Activated T-cell treated with anti-CD3 and anti-CD28 coated beads, Interleukin-2, amount 50 U/mL, for 72 hours (primary cell): ENCODE results near the gene TWIST1. TPM values are rescaled to one million over a fixed set of nuclear protein-coding genes. Genes with fewer than 3 reads are reported as not detected.
A peak's percentile ranks its signal among the peaks of the same experiment; 100 is the strongest.

Experiments
- ATAC-seq, 2 donors: fragments of 150-1000 bp; cut with Tn5 transposase; replicated peaks in 1 of 2; 2 replicates each; pipeline ENCODE4 v1.10.0; 2021; ENCODE audit warnings: moderate library complexity in 2 of 2, mild to moderate bottlenecking in 1 of 2
- DNase-seq, 2 donors: peaks; one replicate each; pipeline ENCODE4 v3.0.0; 2021 to 2022; ENCODE audit warnings: mixed read lengths in 1 of 2
- H3K27ac Mint-ChIP-seq: one replicate; pipeline ENCODE4 v1.8.0; 2022; ENCODE audit warnings: mild to moderate bottlenecking, moderate library complexity, mixed read lengths
- H3K27me3 Mint-ChIP-seq: one replicate; pipeline ENCODE4 v1.8.0; 2022; ENCODE audit warnings: low read depth, mixed read lengths
- H3K36me3 Mint-ChIP-seq, 2 donors: one replicate each; pipeline ENCODE4 v1.8.0; 2022; ENCODE audit warnings: mixed read lengths in 2 of 2, mild to moderate bottlenecking in 1 of 2; ENCODE audit not compliant: insufficient read depth in 2 of 2
- H3K4me1 Mint-ChIP-seq: one replicate; pipeline ENCODE4 v1.8.0; 2022; ENCODE audit warnings: low read depth, mixed read lengths
- H3K4me3 Mint-ChIP-seq, 2 donors: one replicate each; pipeline ENCODE4 v1.8.0; 2022; ENCODE audit warnings: mild to moderate bottlenecking in 2 of 2, mixed read lengths in 2 of 2, moderate library complexity in 2 of 2
- H3K9me3 Mint-ChIP-seq, 2 donors: one replicate each; pipeline ENCODE4 v1.8.0; 2022; ENCODE audit warnings: mixed read lengths in 2 of 2
- total RNA-seq, 2 donors: library from RNA; stranded (reverse); gene quantifications; one replicate each; pipeline ENCODE4 v1.2.3, GENCODE V29; 2022

TWIST1 gene
- 1 to 10 TPM in 1 of 2 donors, under 1 TPM in 1; 0.48 to 6.5 TPM for total RNA-seq

DNA sequence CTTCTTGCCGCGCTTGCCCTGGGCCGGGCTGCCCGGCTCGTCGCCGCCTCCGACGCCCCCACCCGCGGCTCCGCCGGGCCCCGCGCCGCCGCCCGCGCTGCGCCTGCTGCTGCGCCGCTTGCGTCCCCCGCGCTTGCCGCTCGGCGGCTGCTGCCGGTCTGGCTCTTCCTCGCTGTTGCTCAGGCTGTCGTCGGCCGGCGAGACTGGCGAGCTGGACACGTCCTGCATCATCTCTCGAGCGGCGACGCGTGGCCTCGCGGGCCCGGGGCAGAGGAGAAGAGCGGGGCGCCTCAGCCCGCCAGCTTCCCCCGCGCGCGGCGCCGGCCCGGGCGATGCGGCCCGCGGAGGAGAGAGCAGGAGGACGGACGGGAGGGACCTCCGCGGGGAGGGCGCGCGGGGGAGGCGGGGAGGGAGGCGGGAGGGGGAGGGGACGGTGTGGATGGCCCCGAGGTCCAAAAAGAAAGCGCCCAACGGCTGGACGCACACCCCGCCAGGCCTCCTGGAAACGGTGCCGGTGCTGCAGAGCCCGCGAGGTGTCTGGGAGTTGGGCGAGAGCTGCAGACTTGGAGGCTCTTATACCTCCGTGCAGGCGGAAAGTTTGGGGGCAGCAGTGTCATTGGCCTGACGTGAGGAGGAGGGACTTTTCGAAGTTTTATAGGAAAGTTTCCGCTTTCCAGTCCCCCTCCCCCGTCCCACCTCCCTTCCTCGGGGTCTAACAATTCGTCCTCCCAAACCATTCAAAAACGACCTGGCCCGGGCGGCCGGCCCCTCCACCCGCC lies at the start of gene TWIST1:
TWIST1 (minus strand) TSS at position 546 of the 779 bp plus-strand sequence; CDS start at position 231, 315 bp downstream.
- H3K9me3 Mint-ChIP-seq: no peaks in the 10 kb centered on the region
- ATAC-seq (peak; percentile 41 to 47), DNase-seq (no peak)
- peaks cover 68% of the 10 kb centered on the region for H3K27me3 Mint-ChIP-seq
- no peak within 1 kb of the TSS for H3K27ac Mint-ChIP-seq
- peaks cover 6% of the 10 kb centered on the region for H3K4me1 Mint-ChIP-seq
- H3K36me3 Mint-ChIP-seq: peaks cover 2% of the 10 kb centered on the region in 2 donors
- H3K4me3 Mint-ChIP-seq: peak within 1 kb of the TSS; percentile 74 to 76

DNA sequence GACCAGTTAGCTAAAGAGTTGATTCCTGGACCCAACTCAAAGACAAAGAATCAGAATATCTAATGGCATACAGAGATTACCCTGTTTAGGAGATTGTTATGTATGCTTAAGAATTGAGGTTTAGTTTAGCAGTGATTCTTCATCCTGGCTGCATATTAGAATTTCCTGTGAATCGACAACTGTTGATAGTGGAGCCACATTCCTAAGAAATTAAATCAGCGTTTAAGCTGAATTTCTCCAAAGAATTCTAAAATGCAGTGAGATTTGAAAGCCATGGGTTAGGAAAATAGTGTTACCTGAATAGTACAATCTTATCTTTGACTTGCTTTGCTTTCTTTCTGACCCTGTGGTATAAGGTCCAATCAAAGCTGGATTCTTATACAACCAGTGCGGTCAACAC lies 44.2 kb upstream of the TWIST1 start:
- DNase-seq (no peak), ATAC-seq (no peak)
- H3K4me3 Mint-ChIP-seq: no peak overlapping the region
- no peaks in the 10 kb centered on the region for H3K4me1 Mint-ChIP-seq
- no peaks in the 10 kb centered on the region for H3K27me3 Mint-ChIP-seq
- no peak overlapping the region for H3K27ac Mint-ChIP-seq
- peaks cover 0 to 2% of the 10 kb centered on the region in 2 donors for H3K36me3 Mint-ChIP-seq
- peaks cover 2 to 8% of the 10 kb centered on the region in 2 donors for H3K9me3 Mint-ChIP-seq

DNA sequence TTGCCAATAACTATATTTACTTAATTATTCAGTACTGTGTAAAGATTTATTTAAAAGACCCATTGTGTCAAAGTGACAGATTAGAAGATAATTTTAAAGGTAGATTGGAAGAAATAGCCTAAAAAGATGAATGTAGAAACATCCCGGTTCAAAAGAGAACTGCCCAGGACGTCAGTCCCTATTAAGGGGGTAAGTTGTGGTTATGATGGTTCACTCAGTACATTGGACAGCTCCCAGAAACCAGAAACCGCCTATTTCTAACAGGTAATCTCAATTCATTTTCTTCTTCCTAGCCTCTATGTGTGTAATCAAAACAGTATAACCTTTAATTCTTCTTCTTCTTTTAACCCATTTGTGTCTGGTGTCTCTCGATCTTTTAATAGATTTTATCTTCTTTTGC lies 29.3 kb upstream of the TWIST1 start:
- Mint-ChIP-seq H3K4me3 (no peak overlapping the region), H3K36me3 (peaks cover 0 to 2% of the 10 kb centered on the region in 2 donors)
- DNase-seq: no peak

DNA sequence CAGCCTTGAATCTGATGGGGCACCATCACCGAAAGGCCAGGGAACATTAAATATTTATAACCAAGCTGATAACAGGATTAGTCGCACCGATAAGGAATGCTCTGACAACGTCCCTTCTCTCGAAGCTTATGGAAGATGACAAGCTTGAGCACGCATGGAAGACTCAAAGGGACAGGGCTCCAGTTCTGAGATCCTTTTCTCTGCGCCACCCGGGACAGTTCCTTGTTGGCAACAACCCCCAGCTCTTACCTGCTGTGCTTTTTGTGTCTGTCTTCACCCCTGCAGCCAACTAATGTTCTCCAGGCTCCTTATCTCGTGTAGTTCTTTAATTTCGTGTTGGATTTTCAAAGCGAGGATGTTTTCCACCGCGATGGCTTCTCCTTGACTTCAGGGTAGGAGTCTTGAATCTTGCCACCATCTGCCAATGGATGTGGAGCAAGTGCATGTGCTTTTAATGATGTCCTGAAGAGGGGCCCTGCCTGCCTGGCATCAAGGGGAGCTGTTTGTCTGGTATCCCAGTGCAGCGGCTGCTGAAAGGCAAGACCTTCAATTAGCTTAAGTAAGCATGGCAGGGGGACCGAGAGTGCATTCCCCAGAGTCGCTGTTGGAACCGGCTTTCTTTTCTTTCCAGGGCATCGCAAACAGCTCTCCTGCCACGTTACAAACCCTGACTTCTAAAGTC lies 28.1 kb upstream of the TWIST1 start:
- Mint-ChIP-seq H3K4me3 (no peak overlapping the region), H3K9me3 (peaks cover 0 to 2% of the 10 kb centered on the region in 2 donors), H3K27ac (no peak overlapping the region), H3K27me3 (peaks cover 45% of the 10 kb centered on the region), H3K4me1 (no peaks in the 10 kb centered on the region), H3K36me3 (peaks cover 0 to 2% of the 10 kb centered on the region in 2 donors)
- ATAC-seq (no peak), DNase-seq (no peak)

More for the DNA sequence above, 29.3 kb upstream of the TWIST1 start:
- H3K27me3 Mint-ChIP-seq: peaks cover 45% of the 10 kb centered on the region
- no peak overlapping the region for H3K27ac Mint-ChIP-seq
- peaks cover 0 to 2% of the 10 kb centered on the region in 2 donors for H3K9me3 Mint-ChIP-seq
- no peaks in the 10 kb centered on the region for H3K4me1 Mint-ChIP-seq
- ATAC-seq: no peak

DNA sequence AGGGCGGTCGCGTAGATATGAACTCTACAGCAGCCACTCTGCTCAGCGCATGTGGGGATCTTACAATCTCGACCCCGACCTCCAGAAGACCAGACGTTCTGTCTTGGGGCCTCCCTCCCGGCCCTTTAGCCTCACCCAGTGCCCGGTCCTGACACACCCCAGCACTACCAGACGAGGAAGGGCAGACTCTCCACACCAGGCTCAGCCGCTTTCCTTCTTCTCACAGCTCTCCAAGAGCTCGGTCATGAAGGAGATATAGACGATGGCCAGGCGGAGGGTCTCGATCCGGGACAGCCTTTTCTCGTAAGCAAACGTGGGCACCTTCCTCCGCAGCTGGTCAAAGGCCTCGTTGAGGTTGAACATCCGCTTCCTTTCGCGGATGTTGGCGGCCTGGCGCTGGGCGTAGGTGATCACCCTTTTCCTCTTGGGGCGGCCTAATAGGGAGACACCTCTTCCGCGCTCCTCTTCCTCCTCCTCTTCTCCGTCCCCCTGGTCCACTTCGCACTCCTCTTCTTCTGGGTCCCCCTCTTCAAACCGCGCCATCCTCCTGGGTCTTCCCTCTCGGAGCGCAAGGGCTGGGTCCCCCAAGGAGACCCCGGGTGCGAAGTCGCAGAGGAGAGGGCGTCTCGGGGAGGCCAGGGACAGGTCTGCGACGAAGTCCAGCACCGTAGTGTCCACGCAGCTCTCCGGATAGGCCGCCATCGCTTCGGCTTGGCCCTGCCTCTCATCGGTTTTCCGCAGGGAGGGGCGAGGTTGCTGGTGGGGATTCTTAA lies 27.4 kb upstream of the TWIST1 start, which contains the start of gene FERD3L:
FERD3L (minus strand) TSS at position 761 of the 773 bp plus-strand sequence; CDS start at position 702, 59 bp downstream.
- peaks cover 45% of the 10 kb centered on the region for H3K27me3 Mint-ChIP-seq
- no peaks in the 10 kb centered on the region for H3K4me1 Mint-ChIP-seq
- ATAC-seq: no peak
- no peak for DNase-seq
- H3K36me3 Mint-ChIP-seq: peaks cover 0 to 2% of the 10 kb centered on the region in 2 donors
- no peak within 1 kb of the TSS for H3K4me3 Mint-ChIP-seq
- peaks cover 0 to 2% of the 10 kb centered on the region in 2 donors for H3K9me3 Mint-ChIP-seq
- no peak within 1 kb of the TSS for H3K27ac Mint-ChIP-seq

DNA sequence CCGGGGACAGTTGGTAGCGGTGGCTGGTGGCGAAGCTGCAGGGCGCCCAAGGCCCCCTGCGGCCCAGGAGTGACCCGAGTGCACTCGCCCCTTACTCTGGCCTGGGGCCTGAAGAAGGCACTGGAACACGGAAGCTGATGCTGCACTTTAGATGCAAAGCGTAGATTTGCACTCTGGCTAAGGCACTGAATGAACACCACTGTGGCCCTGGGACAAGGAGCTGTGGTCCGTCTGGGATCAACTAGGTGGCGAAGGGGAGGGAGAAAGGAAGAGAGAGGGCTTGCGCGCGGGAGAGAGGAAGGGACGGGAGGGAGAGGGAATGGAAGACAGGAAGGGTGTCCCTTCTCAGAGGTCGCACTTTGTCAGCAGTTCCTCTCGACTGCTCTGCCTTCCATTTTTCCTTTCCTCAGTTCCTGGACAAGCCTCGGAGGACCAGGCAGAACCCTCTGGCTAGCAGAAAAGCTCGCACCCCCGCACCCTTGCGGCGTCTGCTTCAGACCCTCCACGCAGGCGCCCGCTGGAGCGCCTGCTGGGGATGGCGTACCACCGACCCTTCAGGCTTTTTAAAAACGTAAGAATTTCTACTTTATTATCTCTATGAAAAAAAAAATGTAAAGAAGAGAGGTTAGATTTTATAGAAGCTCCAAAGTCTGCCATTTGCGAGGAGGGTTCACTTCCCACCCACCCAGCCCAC lies 26.6 kb upstream of the TWIST1 start:
- peaks cover 0 to 2% of the 10 kb centered on the region in 2 donors for H3K36me3 Mint-ChIP-seq
- H3K27me3 Mint-ChIP-seq: peaks cover 45% of the 10 kb centered on the region
- peaks cover 0 to 2% of the 10 kb centered on the region in 2 donors for H3K9me3 Mint-ChIP-seq
- no peaks in the 10 kb centered on the region for H3K4me1 Mint-ChIP-seq
- no peak for ATAC-seq
- H3K27ac Mint-ChIP-seq: no peak overlapping the region
- H3K4me3 Mint-ChIP-seq: no peak overlapping the region
- no peak for DNase-seq

DNA sequence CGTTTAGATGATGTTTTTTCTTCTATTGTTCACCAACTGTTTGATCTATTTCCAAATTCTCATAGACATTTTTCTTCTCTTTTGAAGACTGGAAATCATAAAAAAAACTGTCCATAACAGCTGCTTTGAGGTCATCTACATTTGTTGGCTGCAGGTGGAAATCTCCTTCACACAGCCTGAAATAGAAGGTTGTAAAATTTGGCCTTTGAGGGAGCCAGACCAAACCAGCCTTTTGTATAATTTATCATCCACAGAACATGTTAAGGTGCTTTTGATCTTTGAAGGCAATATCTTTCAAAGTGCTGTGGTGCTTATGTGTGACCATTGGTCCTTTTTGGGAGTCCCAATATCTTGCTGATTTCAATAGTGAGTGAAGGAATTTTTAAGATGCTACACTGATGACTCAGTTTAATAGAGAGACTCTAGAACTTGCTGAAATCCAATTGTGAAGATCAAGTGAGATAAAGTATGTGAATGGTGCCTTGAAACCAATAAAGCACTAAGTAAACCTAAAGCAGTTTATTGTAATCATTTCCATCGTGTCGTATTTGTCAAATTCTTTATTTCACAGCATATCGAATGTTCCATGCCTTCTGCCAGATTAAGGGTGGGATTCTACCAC lies 22.4 kb upstream of the TWIST1 start:
- Mint-ChIP-seq H3K27ac (no peak overlapping the region), H3K9me3 (peaks cover 2% of the 10 kb centered on the region in 2 donors), H3K27me3 (peaks cover 23% of the 10 kb centered on the region), H3K4me3 (no peak overlapping the region), H3K36me3 (no peaks in the 10 kb centered on the region), H3K4me1 (no peaks in the 10 kb centered on the region)
- DNase-seq (no peak), ATAC-seq (no peak)

DNA sequence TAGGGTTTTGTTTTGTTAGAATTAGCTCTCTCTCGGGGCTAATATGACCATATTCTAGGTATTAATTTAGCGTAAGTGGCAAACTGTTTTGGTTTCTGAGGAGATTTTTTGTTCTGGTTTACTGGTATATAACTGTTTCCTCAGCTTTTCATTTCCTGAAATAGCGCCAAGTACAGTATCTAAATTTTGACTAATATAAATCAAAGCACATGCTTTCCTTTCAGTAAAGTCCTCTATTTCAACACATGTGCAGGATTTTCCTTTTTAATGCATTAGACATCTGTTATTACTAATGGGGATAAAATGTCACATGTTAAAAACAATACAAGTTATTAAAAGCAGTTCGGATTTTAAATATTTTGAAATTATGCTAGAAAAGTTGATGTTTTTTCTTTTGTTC lies 16.4 kb upstream of the TWIST1 start:
- no peak for DNase-seq
- H3K9me3 Mint-ChIP-seq: peaks cover 2% of the 10 kb centered on the region in 2 donors
- H3K4me3 Mint-ChIP-seq: no peak overlapping the region
- ATAC-seq: no peak
- no peak overlapping the region for H3K27ac Mint-ChIP-seq
- no peaks in the 10 kb centered on the region for H3K36me3 Mint-ChIP-seq
- no peaks in the 10 kb centered on the region for H3K27me3 Mint-ChIP-seq
- H3K4me1 Mint-ChIP-seq: no peaks in the 10 kb centered on the region

DNA sequence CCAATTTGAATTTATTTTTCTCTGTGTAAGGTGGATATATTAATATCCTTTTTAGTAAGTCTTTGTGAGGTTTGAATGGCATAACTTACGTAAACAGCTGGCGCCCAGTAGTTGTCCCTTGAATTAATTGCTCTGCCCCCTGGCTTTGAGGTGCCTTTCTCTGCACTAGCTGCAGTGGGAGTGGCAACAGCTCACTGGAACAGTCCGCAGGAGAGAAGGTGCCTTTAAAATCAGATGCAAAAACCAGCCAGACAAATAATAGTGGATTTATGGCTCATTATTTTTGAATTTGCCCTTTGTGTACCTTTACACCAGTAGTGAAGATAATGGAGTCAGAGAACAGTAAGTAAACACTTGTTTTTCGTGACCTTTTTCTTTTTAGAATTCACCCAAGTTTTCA lies 16.0 kb upstream of the TWIST1 start:
- Mint-ChIP-seq H3K4me1 (no peaks in the 10 kb centered on the region), H3K27me3 (no peaks in the 10 kb centered on the region), H3K36me3 (no peaks in the 10 kb centered on the region), H3K27ac (no peak overlapping the region), H3K9me3 (peaks cover 2% of the 10 kb centered on the region in 2 donors), H3K4me3 (no peak overlapping the region)
- DNase-seq (no peak), ATAC-seq (no peak)

DNA sequence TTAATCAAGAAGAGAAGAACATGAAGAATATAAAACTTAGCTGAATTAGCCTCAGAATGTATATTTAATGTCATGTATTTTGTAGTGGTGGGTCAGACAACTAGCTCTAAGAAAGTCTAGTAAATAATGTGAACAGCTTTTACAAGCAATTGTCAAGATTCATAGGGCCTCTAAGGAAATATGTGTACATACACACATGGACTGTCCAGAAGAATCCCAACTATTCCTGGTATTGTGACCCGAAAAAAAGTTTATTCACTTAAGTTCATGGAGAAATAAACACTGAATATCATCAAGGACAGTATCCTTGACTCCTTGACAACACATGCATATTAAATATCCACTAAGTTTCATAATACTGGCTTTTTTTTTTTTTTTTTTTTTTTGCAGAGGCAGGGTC lies 11.4 kb upstream of the TWIST1 start:
- Mint-ChIP-seq H3K9me3 (peaks cover 3 to 4% of the 10 kb centered on the region in 2 donors), H3K27me3 (no peaks in the 10 kb centered on the region), H3K36me3 (no peaks in the 10 kb centered on the region), H3K4me3 (no peak overlapping the region), H3K27ac (no peak overlapping the region), H3K4me1 (no peaks in the 10 kb centered on the region)
- ATAC-seq: no peak
- DNase-seq: no peak

DNA sequence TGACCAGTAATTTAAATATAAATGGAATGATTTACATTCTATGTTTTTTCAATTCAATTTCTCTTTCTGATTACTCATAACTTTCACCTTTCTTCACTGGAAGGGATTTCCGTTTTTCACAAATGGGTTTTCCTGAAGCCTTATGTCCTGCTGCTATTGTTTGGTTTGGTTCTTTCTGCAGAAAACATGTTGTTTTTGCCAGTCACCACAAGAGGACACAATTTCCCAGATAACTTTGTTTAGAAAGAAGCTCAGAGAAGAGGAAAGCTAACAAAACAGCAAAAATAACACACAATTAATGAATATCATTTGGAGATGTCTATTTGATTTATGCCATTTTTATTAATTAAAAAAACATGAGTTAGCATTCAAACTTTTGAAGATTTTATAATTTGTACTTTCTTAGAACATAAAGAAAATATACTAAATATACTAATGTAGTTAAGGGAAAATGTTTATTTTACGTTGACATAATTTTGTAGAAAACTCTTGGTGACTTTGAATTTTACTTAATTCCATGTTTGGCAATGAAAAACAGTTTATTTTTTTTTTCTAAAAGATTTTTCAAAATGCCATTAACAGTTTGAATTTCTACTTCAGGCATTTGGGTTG lies 4.6 kb upstream of the TWIST1 start:
- H3K27ac Mint-ChIP-seq: no peak overlapping the region
- peaks cover 0 to 2% of the 10 kb centered on the region in 2 donors for H3K36me3 Mint-ChIP-seq
- no peaks in the 10 kb centered on the region for H3K9me3 Mint-ChIP-seq
- no peak for DNase-seq
- H3K27me3 Mint-ChIP-seq: peaks cover 40% of the 10 kb centered on the region
- no peaks in the 10 kb centered on the region for H3K4me1 Mint-ChIP-seq
- no peak for ATAC-seq
- no peak overlapping the region for H3K4me3 Mint-ChIP-seq
